Neural cell (in vitro differentiated cells): ENCODE data around the gene FOXK1. TPM values are rescaled to one million over a fixed set of nuclear protein-coding genes. Genes with fewer than 3 reads are reported as not detected.

Experiments
- H2AFZ ChIP-seq: fragments of 200-600, 300-800 bp; sonication (generic), shearing (Covaris generic); 2 replicates; pipeline ENCODE4 v1.6.0; 2014; ENCODE audit warnings: low read depth, mild to moderate bottlenecking, antibody characterized with exemption, low read length, moderate library complexity
- H3F3A ChIP-seq: fragments of 200-600 bp; shearing (Covaris generic); 2 replicates; pipeline ENCODE4 v1.6.1; 2016; ENCODE audit warnings: mild to moderate bottlenecking, moderate library complexity, mixed read lengths, antibody characterized with exemption, low read length; ENCODE audit not compliant: insufficient read depth, poor library complexity, severe bottlenecking
- H3K27ac ChIP-seq: fragments of 200-600, 300-800 bp; sonication (generic), shearing (Covaris generic); 2 replicates; pipeline ENCODE4 v1.5.1; 2014; ENCODE audit warnings: mild to moderate bottlenecking, low read length, moderate library complexity
- H3K27me3 ChIP-seq: fragments of 300-800, 200-600 bp; sonication (generic), shearing (Covaris generic); 2 replicates; pipeline ENCODE4 v1.6.0; 2014; ENCODE audit warnings: mild to moderate bottlenecking, low read depth, low read length, moderate library complexity; ENCODE audit not compliant: insufficient read depth
- H3K36me3 ChIP-seq: fragments of 300-800, 200-600 bp; sonication (generic), shearing (Covaris generic); 2 replicates; pipeline ENCODE4 v1.5.1; 2014; ENCODE audit warnings: mild to moderate bottlenecking, antibody characterized with exemption, low read length, moderate library complexity; ENCODE audit not compliant: insufficient read depth
- H3K4me2 ChIP-seq: fragments of 300-800, 200-600 bp; sonication (generic), shearing (Covaris generic); 2 replicates; pipeline ENCODE4 v1.6.0; 2014; ENCODE audit warnings: mild to moderate bottlenecking, low read length
- H3K4me3 ChIP-seq: fragments of 300-800, 200-600 bp; sonication (generic), shearing (Covaris generic); 2 replicates; pipeline ENCODE4 v1.5.1; 2014; ENCODE audit warnings: mild to moderate bottlenecking, low read length, moderate library complexity
- H3K79me2 ChIP-seq: fragments of 200-600 bp; shearing (Covaris generic); replicated peaks from 2 replicates; pipeline ENCODE4 v1.6.0; 2014; ENCODE audit warnings: mild to moderate bottlenecking, low read length, moderate library complexity; ENCODE audit not compliant: insufficient read depth
- H3K9ac ChIP-seq: fragments of 300-800, 200-600 bp; sonication (generic), shearing (Covaris generic); 2 replicates; pipeline ENCODE4 v1.6.1; 2016; ENCODE audit warnings: mild to moderate bottlenecking, low read length, mixed read lengths
- H3K9me2 ChIP-seq: fragments of 200-600 bp; shearing (Covaris generic); 2 replicates; pipeline ENCODE4 v1.6.1; 2016; ENCODE audit warnings: mild to moderate bottlenecking, low read length, mixed read lengths; ENCODE audit not compliant: insufficient read depth
- H3K9me3 ChIP-seq: fragments of 200-600, 300-800 bp; sonication (generic), shearing (Covaris generic); 2 replicates; pipeline ENCODE4 v1.6.1; 2016; ENCODE audit warnings: mild to moderate bottlenecking, mixed run types, low read length, moderate library complexity, mixed read lengths
- H4K20me1 ChIP-seq: fragments of 200-600 bp; shearing (Covaris generic); 2 replicates; pipeline ENCODE4 v1.6.1; 2016; ENCODE audit warnings: mild to moderate bottlenecking, mixed run types; ENCODE audit not compliant: insufficient read depth
- CTCF ChIP-seq: fragments of 450-650 bp; IDR thresholded peaks from 2 replicates; pipeline ENCODE4 v1.5.1; 2014; ENCODE audit warnings: antibody characterized with exemption, mild to moderate bottlenecking, moderate library complexity; ENCODE audit not compliant: poor library complexity, severe bottlenecking
- EP300 ChIP-seq: fragments of 450-650 bp; conservative IDR thresholded peaks from 2 replicates; pipeline ENCODE4 v1.6.1; 2014; ENCODE audit warnings: antibody characterized with exemption, mild to moderate bottlenecking, moderate library complexity; ENCODE audit not compliant: poor library complexity, severe bottlenecking
- EZH2 ChIP-seq: fragments of 200-600, 300-800 bp; shearing (Covaris generic), sonication (generic); IDR thresholded peaks from 2 replicates; pipeline ENCODE4 v1.6.1; 2014; ENCODE audit warnings: antibody characterized with exemption, low read length, borderline replicate concordance, mild to moderate bottlenecking; ENCODE audit not compliant: insufficient read depth, poor library complexity, severe bottlenecking
- MXI1 ChIP-seq: fragments of 450-650 bp; conservative IDR thresholded peaks from 2 replicates; pipeline ENCODE4 v1.6.1; 2014; ENCODE audit warnings: antibody characterized with exemption, mild to moderate bottlenecking; ENCODE audit not compliant: poor library complexity, severe bottlenecking
- POLR2AphosphoS5 ChIP-seq: IDR thresholded peaks from 2 replicates; pipeline ENCODE4 v1.6.1; 2012
- RAD21 ChIP-seq: fragments of 450-650 bp; conservative IDR thresholded peaks from 2 replicates; pipeline ENCODE4 v1.6.1; 2014; ENCODE audit warnings: antibody characterized with exemption, mild to moderate bottlenecking, moderate library complexity
- SMC3 ChIP-seq: fragments of 450-650 bp; conservative IDR thresholded peaks from 2 replicates; pipeline ENCODE4 v1.6.1; 2014; ENCODE audit warnings: antibody characterized with exemption, mild to moderate bottlenecking, moderate library complexity; ENCODE audit not compliant: poor library complexity
- TAF1 ChIP-seq: IDR thresholded peaks from 2 replicates; pipeline ENCODE4 v1.6.1; 2012; ENCODE audit warnings: low read depth
- polyA plus RNA-seq: library from polyadenylated mRNA; depleted of rRNA; stranded (reverse); fragments of >200 nt; gene quantifications from 2 replicates; pipeline ENCODE4 v1.2.3, GENCODE V29; 2014
- TF ChIP-seq, protein P1 (sequence below): IDR thresholded peaks from 2 replicates; pipeline ENCODE4 v1.6.1; 2012; ENCODE audit warnings: borderline replicate concordance

FOXK1 gene
- polyA plus RNA-seq, 1 donor from 2014 or later, result 7.4 TPM

GRCh38 chr7:4713183-4713784, 31.2 kb downstream of the FOXK1 start (continued):
- TF ChIP-seq EZH2, result no peak
- no peak for TF ChIP-seq EP300
- TF ChIP-seq MXI1, result no peak

DNA sequence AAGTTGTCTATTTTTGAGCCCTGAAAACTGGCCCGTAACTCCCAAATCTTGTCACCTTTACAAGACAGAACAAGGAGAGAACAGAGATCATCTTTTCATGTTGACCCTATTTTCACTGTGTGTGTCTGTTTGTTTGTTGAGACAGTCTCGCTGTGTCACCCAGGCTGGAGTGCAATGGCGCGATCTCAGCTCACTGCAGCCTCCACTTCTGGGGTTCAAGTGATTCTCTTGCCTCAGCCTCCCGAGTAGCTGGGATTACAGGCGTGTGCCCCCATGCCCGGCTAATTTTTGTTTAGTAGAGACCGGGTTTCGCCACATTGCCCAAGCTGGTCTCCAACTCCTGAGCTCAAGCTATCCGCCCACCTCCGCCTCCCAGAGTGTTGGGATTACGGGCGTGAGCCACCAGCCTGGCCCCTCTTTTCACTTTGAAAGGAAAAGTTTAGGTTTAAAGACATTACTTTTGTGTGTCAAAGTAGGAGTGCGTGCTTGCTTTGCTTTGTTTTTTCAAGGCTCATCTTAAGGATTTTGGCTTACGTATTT, 32.1 kb downstream of the FOXK1 start:
- H3K27me3 ChIP-seq, result no peaks in the 10 kb centered on the region
- no peaks in the 10 kb centered on the region for H4K20me1 ChIP-seq
- no peak overlapping the region for H2AFZ ChIP-seq
- H3K36me3 ChIP-seq, result no peaks in the 10 kb centered on the region
- no peaks in the 10 kb centered on the region for H3K9me2 ChIP-seq
- H3F3A ChIP-seq, result no peaks in the 10 kb centered on the region
- no peak overlapping the region for H3K27ac ChIP-seq
- H3K4me2 ChIP-seq, result no peak overlapping the region
- no peaks in the 10 kb centered on the region for H3K9me3 ChIP-seq
- TF ChIP-seq RAD21 (no peak), CTCF (no peak), SMC3 (no peak), EP300 (no peak), POLR2AphosphoS5 (no peak), EZH2 (no peak), MXI1 (no peak), TAF1 (no peak)
- TF ChIP-seq, protein P1, sequence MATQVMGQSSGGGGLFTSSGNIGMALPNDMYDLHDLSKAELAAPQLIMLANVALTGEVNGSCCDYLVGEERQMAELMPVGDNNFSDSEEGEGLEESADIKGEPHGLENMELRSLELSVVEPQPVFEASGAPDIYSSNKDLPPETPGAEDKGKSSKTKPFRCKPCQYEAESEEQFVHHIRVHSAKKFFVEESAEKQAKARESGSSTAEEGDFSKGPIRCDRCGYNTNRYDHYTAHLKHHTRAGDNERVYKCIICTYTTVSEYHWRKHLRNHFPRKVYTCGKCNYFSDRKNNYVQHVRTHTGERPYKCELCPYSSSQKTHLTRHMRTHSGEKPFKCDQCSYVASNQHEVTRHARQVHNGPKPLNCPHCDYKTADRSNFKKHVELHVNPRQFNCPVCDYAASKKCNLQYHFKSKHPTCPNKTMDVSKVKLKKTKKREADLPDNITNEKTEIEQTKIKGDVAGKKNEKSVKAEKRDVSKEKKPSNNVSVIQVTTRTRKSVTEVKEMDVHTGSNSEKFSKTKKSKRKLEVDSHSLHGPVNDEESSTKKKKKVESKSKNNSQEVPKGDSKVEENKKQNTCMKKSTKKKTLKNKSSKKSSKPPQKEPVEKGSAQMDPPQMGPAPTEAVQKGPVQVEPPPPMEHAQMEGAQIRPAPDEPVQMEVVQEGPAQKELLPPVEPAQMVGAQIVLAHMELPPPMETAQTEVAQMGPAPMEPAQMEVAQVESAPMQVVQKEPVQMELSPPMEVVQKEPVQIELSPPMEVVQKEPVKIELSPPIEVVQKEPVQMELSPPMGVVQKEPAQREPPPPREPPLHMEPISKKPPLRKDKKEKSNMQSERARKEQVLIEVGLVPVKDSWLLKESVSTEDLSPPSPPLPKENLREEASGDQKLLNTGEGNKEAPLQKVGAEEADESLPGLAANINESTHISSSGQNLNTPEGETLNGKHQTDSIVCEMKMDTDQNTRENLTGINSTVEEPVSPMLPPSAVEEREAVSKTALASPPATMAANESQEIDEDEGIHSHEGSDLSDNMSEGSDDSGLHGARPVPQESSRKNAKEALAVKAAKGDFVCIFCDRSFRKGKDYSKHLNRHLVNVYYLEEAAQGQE, result no peak
- H3K4me3 ChIP-seq, result no peak overlapping the region
- no peak overlapping the region for H3K9ac ChIP-seq
- peaks cover 14% of the 10 kb centered on the region for H3K79me2 ChIP-seq

- Histone ChIP-seq H3K9ac (no peak overlapping the region), H2AFZ (no peak overlapping the region), H3K79me2 (peaks cover 12% of the 10 kb centered on the region), H3K4me2 (no peak overlapping the region), H3K27ac (no peak overlapping the region), H3K9me2 (no peaks in the 10 kb centered on the region), H3F3A (no peaks in the 10 kb centered on the region), H3K27me3 (no peaks in the 10 kb centered on the region), H3K4me3 (no peak overlapping the region), H3K36me3 (no peaks in the 10 kb centered on the region), H3K9me3 (no peaks in the 10 kb centered on the region), H4K20me1 (no peaks in the 10 kb centered on the region)
- TF ChIP-seq MXI1, result no peak
Measured at GRCh38 chr7:4714767-4715409, 32.8 kb downstream of the FOXK1 start.
